ENCODE data around the gene OXNAD1. TPM values are rescaled to one million over a fixed set of nuclear protein-coding genes. Genes with fewer than 3 reads are reported as not detected.

OXNAD1 gene
- total RNA-seq, 1 experiment from 2014 or later: 16.3 TPM

- CTCF ChIA-PET: no interaction called here
- Mint-ChIP-seq H3K27me3 (ENCODE audit: unreplicated experiment) (no peaks in the 10 kb centered on the region), H3K9me3 (ENCODE audit: low read depth, unreplicated experiment) (no peaks in the 10 kb centered on the region), H3K36me3 (ENCODE audit: insufficient read depth, unreplicated experiment) (no peaks in the 10 kb centered on the region), H3K4me3 (ENCODE audit: low read depth, unreplicated experiment) (no peak overlapping the region), H3K4me1 (ENCODE audit: low read depth, unreplicated experiment) (no peaks in the 10 kb centered on the region), H3K27ac (ENCODE audit: unreplicated experiment) (no peak overlapping the region)
- intact Hi-C loops (cut with micrococcal nuclease; ENCODE audit: unreplicated experiment): no loop called here
- no peak for TF ChIP-seq CTCF (IDR thresholded peaks at IDR 0.05; ENCODE audit: unreplicated experiment)
- no peak for DNase-seq
- BruUV-seq (replicated peaks): no TSS peak
Observed at GRCh38 chr3:16318176-16318575, 53.2 kb downstream of the OXNAD1 start.

- Mint-ChIP-seq H3K27ac (ENCODE audit: unreplicated experiment) (no peak overlapping the region), H3K36me3 (ENCODE audit: insufficient read depth, unreplicated experiment) (no peaks in the 10 kb centered on the region), H3K9me3 (ENCODE audit: low read depth, unreplicated experiment) (no peaks in the 10 kb centered on the region), H3K27me3 (ENCODE audit: unreplicated experiment) (no peaks in the 10 kb centered on the region), H3K4me1 (ENCODE audit: low read depth, unreplicated experiment) (no peaks in the 10 kb centered on the region), H3K4me3 (ENCODE audit: low read depth, unreplicated experiment) (no peak overlapping the region)
- CTCF ChIA-PET: no interaction called here
- peak; percentile 14 for DNase-seq
- intact Hi-C loops (cut with micrococcal nuclease; ENCODE audit: unreplicated experiment): no loop called here
- TF ChIP-seq CTCF (IDR thresholded peaks at IDR 0.05; ENCODE audit: unreplicated experiment): peak; percentile 15
- no TSS peak for BruUV-seq (replicated peaks)
Observed at GRCh38 chr3:16319307-16319706, 54.3 kb downstream of the OXNAD1 start.

GRCh38 chr3:16319723-16320122, 54.7 kb downstream of the OXNAD1 start:
- CTCF ChIA-PET: no interaction called here
- H3K27me3 Mint-ChIP-seq (ENCODE audit: unreplicated experiment): no peaks in the 10 kb centered on the region

GRCh38 chr3:16320711-16321110, 55.7 kb downstream of the OXNAD1 start:
- no peak overlapping the region for H3K4me3 Mint-ChIP-seq (ENCODE audit: low read depth, unreplicated experiment)
- CTCF ChIA-PET: no interaction called here
- H3K9me3 Mint-ChIP-seq (ENCODE audit: low read depth, unreplicated experiment): no peaks in the 10 kb centered on the region
- BruUV-seq (replicated peaks): no TSS peak
- no peaks in the 10 kb centered on the region for H3K36me3 Mint-ChIP-seq (ENCODE audit: insufficient read depth, unreplicated experiment)
- TF ChIP-seq CTCF (IDR thresholded peaks at IDR 0.05; ENCODE audit: unreplicated experiment): no peak
- no peaks in the 10 kb centered on the region for H3K4me1 Mint-ChIP-seq (ENCODE audit: low read depth, unreplicated experiment)
- H3K27ac Mint-ChIP-seq (ENCODE audit: unreplicated experiment): no peak overlapping the region
- DNase-seq: no peak
- H3K27me3 Mint-ChIP-seq (ENCODE audit: unreplicated experiment): no peaks in the 10 kb centered on the region
- intact Hi-C loops (cut with micrococcal nuclease; ENCODE audit: unreplicated experiment): no loop called here

More at GRCh38 chr3:16319723-16320122, 54.7 kb downstream of the OXNAD1 start:
- H3K4me3 Mint-ChIP-seq (ENCODE audit: low read depth, unreplicated experiment): no peak overlapping the region
- intact Hi-C loops (cut with micrococcal nuclease; ENCODE audit: unreplicated experiment): no loop called here
- BruUV-seq (replicated peaks): no TSS peak
- no peaks in the 10 kb centered on the region for H3K9me3 Mint-ChIP-seq (ENCODE audit: low read depth, unreplicated experiment)
- no peak for DNase-seq
- TF ChIP-seq CTCF (IDR thresholded peaks at IDR 0.05; ENCODE audit: unreplicated experiment): no peak
- no peaks in the 10 kb centered on the region for H3K4me1 Mint-ChIP-seq (ENCODE audit: low read depth, unreplicated experiment)
- H3K36me3 Mint-ChIP-seq (ENCODE audit: insufficient read depth, unreplicated experiment): no peaks in the 10 kb centered on the region
- no peak overlapping the region for H3K27ac Mint-ChIP-seq (ENCODE audit: unreplicated experiment)

Measured in Calu3 (cell line).